Amniotic stem cell (primary cell): ENCODE data around the gene CCDC38.
A peak's percentile ranks its signal among the peaks of the same experiment; 100 is the strongest.
"Not testable (repeated sequence)": the region's sequence is repeated elsewhere in the genome, so short reads cannot be mapped to it uniquely, and the experiment has no call there.

Source experiments
- DNase-seq: peaks from one replicate; lab custom pipeline; 2025; lab: John Stamatoyannopoulos, UW

The CCDC38 gene

GRCh38 chr12:95882873-95883272 is 59.5 kb downstream of the CCDC38 start:
- no peak for DNase-seq

GRCh38 chr12:95882080-95882479 is 60.3 kb downstream of the CCDC38 start:
- no peak for DNase-seq

- no peak for DNase-seq
Observed at GRCh38 chr12:95881331-95881955, 61.0 kb downstream of the CCDC38 start.

GRCh38 chr12:95880895-95881294 is 61.5 kb downstream of the CCDC38 start:
- no peak for DNase-seq

- DNase-seq: no peak
Observed at GRCh38 chr12:95877622-95878021, 64.8 kb downstream of the CCDC38 start.

GRCh38 chr12:95874452-95874851 is 68.0 kb downstream of the CCDC38 start:
- no peak for DNase-seq

GRCh38 chr12:95870897-95871296 is 71.5 kb downstream of the CCDC38 start:
- no peak for DNase-seq

- DNase-seq: no peak
Observed at GRCh38 chr12:95863337-95863736, 79.1 kb downstream of the CCDC38 start.

- no peak for DNase-seq
Observed at GRCh38 chr12:95862038-95862437, 80.4 kb downstream of the CCDC38 start.

GRCh38 chr12:95859947-95860850 is 82.2 kb downstream of the CCDC38 start:
- no peak for DNase-seq

GRCh38 chr12:95859344-95859816 is 83.0 kb downstream of the CCDC38 start:
- no peak for DNase-seq

- DNase-seq: peak; percentile 94
Observed at GRCh38 chr12:95858451-95859343, 83.7 kb downstream of the CCDC38 start, which contains the start of gene SNRPF. Gene SNRPF, plus strand, starts transcription at chr12:95858952. Its CDS starts 122 bp downstream, at chr12:95859074.

GRCh38 chr12:95857799-95858198 is 84.6 kb downstream of the CCDC38 start:
- DNase-seq: no peak

GRCh38 chr12:95857156-95857555 is 85.3 kb downstream of the CCDC38 start:
- no peak for DNase-seq

- no peak for DNase-seq
Observed at GRCh38 chr12:95852133-95852532, 90.3 kb downstream of the CCDC38 start.

GRCh38 chr12:95851606-95852005 is 90.8 kb downstream of the CCDC38 start:
- DNase-seq: no peak

GRCh38 chr12:95848575-95849388 is 93.6 kb downstream of the CCDC38 start:
- DNase-seq: no peak

GRCh38 chr12:95842426-95842825 is 100.0 kb downstream of the CCDC38 start:
- not testable (repeated sequence) for DNase-seq

GRCh38 chr12:95838125-95838524 is 104.3 kb downstream of the CCDC38 start:
- no peak for DNase-seq

GRCh38 chr12:95837240-95838038 is 105.0 kb downstream of the CCDC38 start:
- DNase-seq: no peak
